ENCODE data around the gene NAXD.

DNA sequence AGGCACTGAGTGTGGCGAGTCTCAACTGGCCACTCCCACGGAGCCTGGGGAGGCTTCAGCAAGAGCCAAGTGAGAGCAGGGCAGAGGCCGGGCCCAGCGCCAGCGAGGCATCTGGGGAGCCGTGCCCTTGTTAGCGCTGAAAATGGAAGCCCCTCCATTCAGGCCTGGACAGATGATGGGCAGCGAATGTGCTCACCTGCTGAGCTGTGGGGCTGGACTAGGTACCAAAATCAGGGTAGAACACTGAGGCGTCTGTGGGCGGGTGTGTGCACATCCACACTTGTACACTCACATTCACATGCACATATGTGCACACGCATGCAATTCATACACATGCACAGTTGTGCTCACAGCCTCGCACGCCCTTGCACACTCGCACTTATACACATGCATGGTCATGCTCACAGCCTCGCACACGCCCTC lies 20.7 kb downstream of the NAXD start:
- TF ChIP-seq, protein P1, sequence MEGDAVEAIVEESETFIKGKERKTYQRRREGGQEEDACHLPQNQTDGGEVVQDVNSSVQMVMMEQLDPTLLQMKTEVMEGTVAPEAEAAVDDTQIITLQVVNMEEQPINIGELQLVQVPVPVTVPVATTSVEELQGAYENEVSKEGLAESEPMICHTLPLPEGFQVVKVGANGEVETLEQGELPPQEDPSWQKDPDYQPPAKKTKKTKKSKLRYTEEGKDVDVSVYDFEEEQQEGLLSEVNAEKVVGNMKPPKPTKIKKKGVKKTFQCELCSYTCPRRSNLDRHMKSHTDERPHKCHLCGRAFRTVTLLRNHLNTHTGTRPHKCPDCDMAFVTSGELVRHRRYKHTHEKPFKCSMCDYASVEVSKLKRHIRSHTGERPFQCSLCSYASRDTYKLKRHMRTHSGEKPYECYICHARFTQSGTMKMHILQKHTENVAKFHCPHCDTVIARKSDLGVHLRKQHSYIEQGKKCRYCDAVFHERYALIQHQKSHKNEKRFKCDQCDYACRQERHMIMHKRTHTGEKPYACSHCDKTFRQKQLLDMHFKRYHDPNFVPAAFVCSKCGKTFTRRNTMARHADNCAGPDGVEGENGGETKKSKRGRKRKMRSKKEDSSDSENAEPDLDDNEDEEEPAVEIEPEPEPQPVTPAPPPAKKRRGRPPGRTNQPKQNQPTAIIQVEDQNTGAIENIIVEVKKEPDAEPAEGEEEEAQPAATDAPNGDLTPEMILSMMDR (IDR thresholded peaks at IDR 0.05 in 8 of 11, conservative IDR thresholded peaks at IDR 0.05 in 3 of 11): no peak
- TF ChIP-seq POLR2A (IDR thresholded peaks at IDR 0.05) (no peak), POLR2AphosphoS5 (IDR thresholded peaks at IDR 0.05) (peak in 1 of 3 donors; percentile 8)

All from spleen (tissue), 7 donors.